GM12865 (cell line): ENCODE data around the gene ADAMTS18.

Experiments used
- DNase-seq: peaks from one replicate; pipeline ENCODE4 v3.0.0; 2010; ENCODE audit warnings: low read depth
- H3K4me3 ChIP-seq: 2 replicates; pipeline ENCODE4 v1.5.1; 2011; ENCODE audit warnings: mild to moderate bottlenecking, low read depth, low read length, control low read depth
- TF ChIP-seq, protein P1 (sequence below): IDR thresholded peaks from 2 replicates; pipeline ENCODE4 v1.5.1; 2011; ENCODE audit warnings: low read length, control low read depth, low read depth, inconsistent platforms; ENCODE audit not compliant: insufficient read depth; ENCODE audit errors: missing control alignments

Gene ADAMTS18

DNA sequence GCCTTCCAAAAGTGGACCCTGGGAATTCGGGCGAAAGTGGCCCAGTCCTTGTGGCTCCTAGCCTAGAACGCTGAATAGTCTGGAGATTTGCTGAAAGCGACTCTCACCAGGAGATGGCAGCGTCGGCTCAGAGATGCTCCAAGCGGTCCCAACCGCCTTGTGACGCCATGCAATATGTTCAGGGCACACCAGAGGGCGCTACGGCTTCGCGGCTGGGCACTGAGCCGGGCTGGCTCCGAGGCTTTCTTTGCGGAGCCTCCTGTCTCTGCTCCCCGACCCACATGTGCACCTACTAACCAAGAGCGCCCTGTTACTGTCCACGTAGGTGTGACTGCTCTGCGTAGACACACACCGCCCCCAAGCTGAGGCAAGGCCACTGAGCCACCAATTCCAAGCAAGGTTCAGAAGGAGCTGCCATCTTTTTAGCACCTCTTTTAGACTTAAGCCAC is 198.7 kb downstream of the ADAMTS18 start:
- DNase-seq = peak; percentile 88
- no peak overlapping the region for H3K4me3 ChIP-seq
- TF ChIP-seq, protein P1, sequence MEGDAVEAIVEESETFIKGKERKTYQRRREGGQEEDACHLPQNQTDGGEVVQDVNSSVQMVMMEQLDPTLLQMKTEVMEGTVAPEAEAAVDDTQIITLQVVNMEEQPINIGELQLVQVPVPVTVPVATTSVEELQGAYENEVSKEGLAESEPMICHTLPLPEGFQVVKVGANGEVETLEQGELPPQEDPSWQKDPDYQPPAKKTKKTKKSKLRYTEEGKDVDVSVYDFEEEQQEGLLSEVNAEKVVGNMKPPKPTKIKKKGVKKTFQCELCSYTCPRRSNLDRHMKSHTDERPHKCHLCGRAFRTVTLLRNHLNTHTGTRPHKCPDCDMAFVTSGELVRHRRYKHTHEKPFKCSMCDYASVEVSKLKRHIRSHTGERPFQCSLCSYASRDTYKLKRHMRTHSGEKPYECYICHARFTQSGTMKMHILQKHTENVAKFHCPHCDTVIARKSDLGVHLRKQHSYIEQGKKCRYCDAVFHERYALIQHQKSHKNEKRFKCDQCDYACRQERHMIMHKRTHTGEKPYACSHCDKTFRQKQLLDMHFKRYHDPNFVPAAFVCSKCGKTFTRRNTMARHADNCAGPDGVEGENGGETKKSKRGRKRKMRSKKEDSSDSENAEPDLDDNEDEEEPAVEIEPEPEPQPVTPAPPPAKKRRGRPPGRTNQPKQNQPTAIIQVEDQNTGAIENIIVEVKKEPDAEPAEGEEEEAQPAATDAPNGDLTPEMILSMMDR = peak; percentile 99

DNA sequence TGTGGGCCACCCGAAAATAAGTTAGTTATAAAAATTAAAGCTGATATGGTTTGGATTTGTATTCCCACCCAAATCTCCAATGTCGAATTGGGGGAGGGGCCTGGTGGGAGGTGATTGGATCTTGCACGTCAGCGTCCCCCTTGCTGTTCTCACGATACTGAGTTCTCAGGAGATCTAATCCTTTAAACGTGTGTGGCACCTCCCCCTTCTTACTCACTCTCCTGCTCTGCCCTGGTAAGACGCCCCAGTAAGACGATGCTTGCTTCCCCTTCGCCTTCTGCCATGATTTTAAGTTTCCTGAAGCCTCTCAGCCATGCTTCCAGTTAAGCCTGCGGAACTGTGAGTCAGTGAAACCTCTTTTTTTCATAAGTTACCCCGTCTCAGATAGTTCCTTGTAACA is 200.2 kb downstream of the ADAMTS18 start:
- DNase-seq = no peak
- no peak overlapping the region for H3K4me3 ChIP-seq
- TF ChIP-seq, protein P1 = no peak

DNA sequence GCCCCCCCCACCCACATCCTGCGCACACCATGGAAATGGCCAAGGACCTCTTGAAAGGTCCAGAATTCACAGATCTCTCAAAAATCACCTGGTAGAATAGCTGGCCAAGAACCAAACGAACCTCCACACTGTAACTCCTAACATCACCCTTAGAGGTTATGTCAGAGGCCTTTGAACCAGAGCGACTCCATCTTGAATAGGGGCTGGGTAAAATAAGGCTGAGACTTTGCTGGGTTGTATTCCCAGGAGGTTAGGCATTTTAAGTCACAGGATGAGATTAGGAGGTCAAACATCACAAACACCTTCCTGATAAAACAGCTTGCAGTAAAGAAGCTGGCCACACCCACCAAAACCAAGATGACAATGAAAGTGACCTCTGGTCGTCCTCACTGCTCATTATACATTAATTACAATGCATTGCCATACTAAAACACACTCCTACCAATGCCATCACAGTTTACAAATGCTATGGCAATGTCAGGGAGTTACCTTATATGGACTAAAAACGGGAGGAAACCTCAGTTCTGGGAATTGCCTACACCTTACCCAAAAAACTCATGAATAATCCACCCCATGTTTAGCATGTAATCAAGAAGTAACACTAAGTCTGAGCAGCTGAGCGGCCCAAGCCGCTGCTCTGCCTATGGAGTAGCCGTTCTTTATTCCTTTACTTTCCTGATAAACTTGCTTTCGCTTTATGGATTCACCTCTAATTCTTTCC is 200.9 kb downstream of the ADAMTS18 start:
- DNase-seq = no peak
- no peak overlapping the region for H3K4me3 ChIP-seq
- TF ChIP-seq, protein P1 = no peak
